Measurements from ENCODE around the gene ZBTB33.

- TF ChIP-seq POLR2A (IDR thresholded peaks at IDR 0.05) = no peak
- TF ChIP-seq CTCF (IDR thresholded peaks at IDR 0.05) = no peak
Observed at GRCh38 chrX:120290107-120290506, 39.5 kb downstream of the ZBTB33 start.

Measured in suprapubic skin (tissue), 3 donors.